ENCODE results near the gene SOD2. TPM values are rescaled to one million over a fixed set of nuclear protein-coding genes. Genes with fewer than 3 reads are reported as not detected.
A peak's percentile ranks its signal among the peaks of the same experiment; 100 is the strongest.
"Not testable (repeated sequence)": the region's sequence is repeated elsewhere in the genome, so short reads cannot be mapped to it uniquely, and the experiment has no call there.

SOD2 gene
- total RNA-seq = 2,050 and 3,674 TPM in 2 replicates

- no peak for DNase-seq (ENCODE audit: low read depth)
Measured at GRCh38 chr6:159693128-159693893, at the start of gene SOD2. Gene SOD2, minus strand, starts transcription at chr6:159693241. Its CDS starts 74 bp downstream, at chr6:159693167.

- DNase-seq (ENCODE audit: low read depth) = no peak
Measured at GRCh38 chr6:159742165-159742564, 49.1 kb upstream of the SOD2 start.

GRCh38 chr6:159739341-159739740 lies 46.3 kb upstream of the SOD2 start:
- no peak for DNase-seq (ENCODE audit: low read depth)

DNA sequence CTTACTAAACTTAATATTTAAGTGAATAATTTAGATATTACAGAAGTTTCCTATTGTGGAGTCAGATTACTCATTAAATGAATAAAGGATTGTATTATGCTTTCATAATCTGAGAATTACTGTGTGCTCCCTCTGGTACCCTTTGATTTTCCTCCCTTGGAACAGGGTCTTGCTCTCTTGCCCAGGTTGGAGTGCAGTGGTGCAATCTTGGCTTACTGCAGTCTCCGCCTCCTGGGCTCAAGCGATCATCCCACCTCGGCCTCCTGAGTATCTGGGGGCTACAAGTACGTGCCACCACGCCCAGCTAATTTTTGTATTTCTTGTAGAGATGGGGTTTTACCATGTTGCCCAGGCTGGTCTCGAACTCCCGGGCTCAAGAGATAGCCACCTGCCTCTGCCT lies 43.9 kb upstream of the SOD2 start:
- DNase-seq (ENCODE audit: low read depth) = no peak

DNA sequence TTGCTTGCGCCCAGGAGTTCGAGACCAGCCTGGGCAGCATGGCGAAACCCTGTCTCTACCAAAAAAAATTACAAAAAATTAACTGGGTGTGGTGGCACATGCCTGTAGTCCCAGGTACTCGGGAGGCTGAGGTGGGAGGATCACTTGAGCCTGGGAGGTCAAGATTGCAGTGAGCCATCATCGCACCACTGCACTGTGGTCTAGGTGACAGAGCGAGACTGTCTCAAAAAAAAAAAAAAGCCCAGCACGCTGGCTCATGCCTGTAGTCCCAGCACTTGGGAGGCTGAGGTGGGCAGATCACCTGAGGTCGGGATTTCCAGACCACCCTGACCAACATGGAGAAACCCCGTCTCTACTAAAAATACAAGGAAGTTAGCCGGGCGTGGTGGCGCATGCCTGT lies 40.4 kb upstream of the SOD2 start:
- DNase-seq (ENCODE audit: low read depth) = not testable (repeated sequence)

DNA sequence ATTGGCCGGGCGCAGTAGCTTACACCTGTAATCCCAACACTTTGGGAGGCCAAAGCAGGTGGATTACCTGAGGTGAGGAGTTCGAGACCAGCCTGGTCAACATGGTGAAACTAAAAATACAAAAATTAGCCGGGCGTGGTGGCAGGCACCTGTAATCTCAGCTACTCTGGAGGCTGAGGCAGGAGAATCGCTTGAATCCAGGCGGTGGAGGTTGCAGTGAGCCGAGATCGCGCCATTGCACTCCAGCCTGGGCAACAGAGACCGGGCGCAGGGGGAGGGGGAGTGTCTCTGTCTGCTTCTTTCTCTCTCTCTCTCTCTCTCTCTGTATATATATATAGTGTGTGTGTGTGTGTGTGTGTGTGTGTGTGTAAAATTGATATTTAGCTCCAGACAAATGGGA lies 39.5 kb upstream of the SOD2 start:
- DNase-seq (ENCODE audit: low read depth) = not testable (repeated sequence)

DNA sequence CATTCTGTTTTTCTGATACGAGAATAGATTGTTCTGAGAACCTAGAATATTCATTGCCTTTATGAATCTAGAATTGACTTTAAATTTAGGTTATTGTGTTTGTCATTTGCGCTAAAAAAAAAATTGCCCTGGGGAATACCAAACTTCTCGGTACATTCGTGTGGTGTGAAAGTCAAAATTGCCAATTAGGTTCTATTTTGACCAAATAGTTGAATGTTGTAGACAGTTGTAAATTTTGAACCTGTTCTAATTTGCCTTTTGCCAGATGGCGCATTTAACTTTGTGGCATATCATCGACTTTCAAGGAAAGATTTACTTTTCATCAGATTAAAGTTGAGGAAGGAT lies 37.3 kb upstream of the SOD2 start:
- no peak for DNase-seq (ENCODE audit: low read depth)

- DNase-seq (ENCODE audit: low read depth) = peak; percentile 32
Measured at GRCh38 chr6:159729598-159730331, 36.7 kb upstream of the SOD2 start.

GRCh38 chr6:159728531-159728964 lies 35.5 kb upstream of the SOD2 start:
- no peak for DNase-seq (ENCODE audit: low read depth)

DNA sequence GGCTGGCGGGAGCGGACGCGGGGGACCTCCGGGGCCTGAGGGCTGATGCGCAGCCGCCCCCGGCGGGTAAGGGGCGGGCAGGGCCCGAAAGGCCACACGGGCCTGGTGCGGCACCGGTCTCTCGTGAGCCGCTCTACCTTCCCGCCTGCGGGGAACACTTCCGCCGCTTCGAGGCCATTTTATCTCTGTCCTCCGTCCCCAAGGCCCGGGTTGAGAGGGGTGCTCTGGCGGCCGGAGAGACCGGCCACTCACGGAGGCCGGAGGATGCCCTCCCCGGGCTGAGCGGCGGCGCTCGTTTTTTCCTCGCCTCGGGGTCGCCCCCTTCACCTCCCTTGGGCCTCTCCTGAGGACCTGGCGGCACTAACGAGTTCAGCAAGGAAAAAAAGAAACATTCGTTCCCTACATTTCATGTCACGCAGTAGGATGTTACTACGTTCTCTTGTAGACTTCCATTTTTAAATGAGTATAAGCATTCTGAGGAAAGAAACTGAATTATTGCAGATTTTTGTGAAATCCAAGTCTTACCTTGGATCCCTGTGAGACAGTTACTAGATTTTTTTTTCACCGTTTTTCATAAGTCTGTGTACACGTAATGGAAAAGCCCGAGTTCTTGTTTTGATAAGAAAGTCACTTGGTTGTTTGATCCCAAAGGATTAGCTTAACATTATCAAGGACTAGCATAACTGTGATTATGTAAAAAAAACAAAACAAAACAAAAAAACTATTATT lies 34.8 kb upstream of the SOD2 start:
- no peak for DNase-seq (ENCODE audit: low read depth)

DNA sequence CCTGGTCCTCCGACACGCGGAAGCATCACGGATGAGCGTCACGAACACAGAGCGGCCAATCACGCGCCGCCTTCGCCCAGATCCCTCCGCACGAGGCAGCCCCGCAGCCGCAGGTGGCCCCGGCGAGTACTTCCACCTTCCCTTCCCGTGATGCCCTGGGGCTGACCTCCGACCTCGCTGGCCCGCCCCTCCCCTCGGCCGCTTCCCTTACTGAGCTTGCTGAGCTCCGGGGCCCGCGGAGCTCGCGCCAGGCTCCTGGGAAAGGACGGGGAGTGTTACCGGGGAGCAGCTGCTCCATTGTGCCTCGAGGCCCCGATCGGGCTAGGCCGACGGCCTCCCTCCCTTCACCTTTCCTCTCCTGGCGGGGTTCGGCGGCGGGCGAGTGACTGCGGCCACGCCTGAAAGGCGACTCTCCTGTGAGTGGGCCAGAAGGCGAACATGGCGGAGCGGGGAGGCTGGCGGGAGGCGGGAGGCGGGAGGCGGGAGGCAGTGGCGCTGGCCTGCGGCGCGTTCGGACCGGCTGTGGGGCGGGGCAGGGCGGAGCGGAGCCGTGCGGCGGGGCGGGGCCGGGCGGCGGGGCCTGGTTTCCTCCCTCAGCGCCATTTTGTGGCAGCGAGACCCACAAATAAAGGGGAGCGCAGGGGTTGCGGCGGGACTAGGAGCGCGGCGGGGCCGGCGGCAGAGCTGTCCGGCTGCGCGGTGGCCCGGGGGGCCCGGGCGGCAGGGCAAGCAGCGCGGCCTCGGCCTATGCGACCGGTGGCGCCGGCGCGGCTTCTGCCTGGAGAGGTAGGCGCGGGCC lies 34.1 kb upstream of the SOD2 start, which contains the start of gene WTAP:
Gene WTAP (plus strand): TSS at position 589 of the 799 bp plus-strand sequence. CDS start 8,760 bp downstream, outside the sequence.
- DNase-seq (ENCODE audit: low read depth) = peak; percentile 84

DNA sequence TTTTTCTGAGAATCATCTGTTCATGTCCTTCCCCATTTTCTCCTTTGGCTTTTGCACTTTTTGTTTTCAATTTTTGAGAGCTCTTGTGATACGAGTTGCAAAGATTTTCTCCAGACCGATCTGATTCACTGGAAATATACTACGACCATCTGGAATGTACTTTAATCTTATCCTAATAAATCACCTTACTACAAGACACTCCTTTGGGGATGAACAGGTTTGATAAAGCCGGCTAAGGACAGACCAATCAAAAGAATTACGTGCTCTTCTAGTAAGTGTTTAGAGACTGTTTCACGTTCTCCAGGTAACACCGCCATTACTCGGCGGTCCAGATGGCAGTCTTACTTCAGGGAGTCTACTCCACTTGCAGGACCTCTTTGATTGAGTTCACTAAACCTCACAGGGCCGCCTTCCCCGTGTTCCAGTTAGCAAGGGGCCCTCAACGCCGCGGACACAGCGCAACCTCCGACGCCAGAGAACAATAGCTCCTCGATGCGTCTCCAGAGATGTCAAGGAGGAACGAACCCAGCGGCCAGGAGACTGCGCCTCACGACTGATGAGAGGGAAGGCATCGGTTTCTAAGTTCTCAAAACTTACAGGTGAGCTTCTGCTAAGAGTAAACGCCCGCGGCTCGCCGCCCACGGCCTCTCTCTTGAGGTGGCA lies 33.3 kb upstream of the SOD2 start:
- peak; percentile 30 for DNase-seq (ENCODE audit: low read depth)

DNA sequence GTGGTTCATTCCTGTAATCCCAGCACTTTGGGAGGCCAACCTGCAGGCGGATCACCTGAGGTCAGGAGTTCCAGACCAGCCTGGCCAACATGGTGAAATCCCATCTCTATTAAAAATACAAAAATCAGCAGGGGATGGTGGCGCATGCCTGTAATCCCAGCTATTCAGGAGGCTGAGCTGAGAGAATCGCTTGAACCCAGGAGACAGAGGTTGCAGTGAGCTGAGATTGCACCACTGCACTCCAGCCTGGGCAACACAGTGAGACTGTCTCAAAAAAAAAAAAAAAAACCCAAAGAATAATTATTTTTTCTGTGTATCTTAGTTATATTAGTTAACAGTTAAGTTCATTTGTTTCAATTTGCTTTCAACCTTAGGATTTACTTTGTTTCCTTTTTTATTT lies 32.2 kb upstream of the SOD2 start:
- DNase-seq (ENCODE audit: low read depth) = not testable (repeated sequence)

DNA sequence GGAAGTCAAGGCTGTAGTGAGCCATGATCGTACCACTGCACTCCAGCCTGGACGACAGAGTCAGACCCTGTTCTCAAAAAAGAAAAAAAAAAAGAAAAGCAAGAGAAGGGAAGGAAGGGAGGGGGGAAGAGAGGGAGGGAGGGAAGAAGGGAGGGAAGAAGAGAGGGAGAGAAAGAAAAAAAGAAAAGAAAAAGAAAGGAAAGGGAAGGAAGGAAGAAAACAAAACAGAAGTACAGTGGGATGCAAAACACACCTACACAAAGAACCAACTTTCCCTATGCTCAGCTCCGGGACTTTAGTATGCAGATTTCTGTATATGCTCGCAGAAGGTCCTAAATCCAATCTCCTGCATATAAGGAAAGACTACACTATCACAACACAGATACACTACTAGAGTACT lies 31.7 kb upstream of the SOD2 start:
- DNase-seq (ENCODE audit: low read depth) = no peak

DNA sequence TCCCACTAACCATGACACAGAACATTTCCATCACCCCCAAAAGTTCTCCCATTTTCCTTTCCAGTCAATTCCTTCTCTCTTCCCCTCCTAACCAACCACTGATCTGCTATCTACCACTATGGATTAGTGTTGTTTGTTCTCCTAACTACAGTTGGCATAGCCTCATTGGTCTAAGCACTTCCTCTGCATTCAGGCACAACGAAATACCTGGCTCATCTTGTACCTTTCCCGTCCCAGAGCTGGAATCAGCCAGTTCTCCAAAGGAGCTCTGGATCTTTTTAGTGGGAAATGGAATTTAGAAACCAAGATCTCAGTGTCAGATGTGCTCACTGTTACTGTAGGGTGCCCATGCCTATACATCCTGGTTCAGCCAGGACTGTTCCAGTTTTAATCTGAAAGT lies 30.2 kb upstream of the SOD2 start:
- DNase-seq (ENCODE audit: low read depth) = no peak

- no peak for DNase-seq (ENCODE audit: low read depth)
Measured at GRCh38 chr6:159722655-159723054, 29.6 kb upstream of the SOD2 start.

DNA sequence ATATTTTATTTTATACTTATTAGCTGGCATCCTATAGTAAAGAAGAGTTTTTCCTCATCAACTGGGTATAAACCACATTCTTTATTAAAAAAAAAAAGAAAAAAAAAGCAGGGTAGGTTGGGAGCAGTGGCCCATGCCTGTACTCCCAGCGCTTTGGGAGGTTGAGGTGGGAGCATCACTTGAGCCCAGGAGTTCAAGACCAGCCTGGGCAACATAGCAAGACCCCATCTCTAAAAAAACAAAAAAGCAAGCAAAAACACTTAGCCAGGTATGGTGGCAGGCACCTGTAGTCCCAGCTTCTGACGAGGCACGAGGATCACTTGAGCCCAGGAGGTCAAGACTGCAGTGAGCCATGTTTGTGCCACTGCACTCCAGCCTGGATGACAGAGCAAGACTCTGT lies 28.9 kb upstream of the SOD2 start:
- DNase-seq (ENCODE audit: low read depth) = not testable (repeated sequence)

- DNase-seq (ENCODE audit: low read depth) = peak; percentile 65
Measured at GRCh38 chr6:159720708-159721107, 27.7 kb upstream of the SOD2 start.

- DNase-seq (ENCODE audit: low read depth) = no peak
Measured at GRCh38 chr6:159719287-159719686, 26.2 kb upstream of the SOD2 start.

- peak; percentile 51 for DNase-seq (ENCODE audit: low read depth)
Measured at GRCh38 chr6:159718634-159719033, 25.6 kb upstream of the SOD2 start.

Data from renal cortical epithelial cell (primary cell).